Left ventricle myocardium inferior (tissue), 1 donor: ENCODE data around the gene SEMA7A. TPM values are rescaled to one million over a fixed set of nuclear protein-coding genes. Genes with fewer than 3 reads are reported as not detected.
"Not testable (repeated sequence)": the region's sequence is repeated elsewhere in the genome, so short reads cannot be mapped to it uniquely, and the experiment has no call there.

Experiments used
- DNase-seq: peaks from one replicate; pipeline ENCODE4 v3.0.0-alpha.2; 2020
- H3K27ac ChIP-seq: fragments of 200-600 bp; replicated peaks from 2 replicates; pipeline ENCODE4 v1.8.0; 2021
- H3K27me3 ChIP-seq: fragments of 200-600 bp; 2 replicates; pipeline ENCODE4 v1.8.0; 2021; ENCODE audit warnings: low read depth
- H3K36me3 ChIP-seq: fragments of 200-600 bp; 2 replicates; pipeline ENCODE4 v1.8.0; 2021
- H3K4me1 ChIP-seq: fragments of 200-600 bp; 2 replicates; pipeline ENCODE4 v1.8.0; 2021
- H3K4me3 ChIP-seq: fragments of 200-600 bp; 2 replicates; pipeline ENCODE4 v1.8.0; 2021; ENCODE audit warnings: mild to moderate bottlenecking, moderate library complexity
- H3K9me3 ChIP-seq: fragments of 200-600 bp; replicated peaks from 2 replicates; pipeline ENCODE4 v1.8.0; 2021
- intact Hi-C: fragments of 100-400 bp; cut with micrococcal nuclease; formaldehyde crosslinking; loops from one replicate; pipeline ENCODE4 v1.11.0; 2022
- total RNA-seq: library from RNA; stranded (reverse); fragmentation: NEBNext Ultra II Directional; extraction: Animal tissue kit (Norgen Biotek cat#: 25700); gene quantifications from one replicate; pipeline ENCODE4 v1.2.1, GENCODE V29; 2021
- TF ChIP-seq, protein P1 (sequence below): fragments of 200-600 bp; IDR thresholded peaks from 2 replicates; pipeline ENCODE4 v1.8.0; 2021; ENCODE audit warnings: antibody characterized with exemption, mild to moderate bottlenecking, borderline replicate concordance
- donor health status: DM: no; HTN: yes; CAD: no; lungs with severe emphysema.

The SEMA7A gene
- total RNA-seq, 1 donor from 2014 or later = 1.5 TPM

DNA sequence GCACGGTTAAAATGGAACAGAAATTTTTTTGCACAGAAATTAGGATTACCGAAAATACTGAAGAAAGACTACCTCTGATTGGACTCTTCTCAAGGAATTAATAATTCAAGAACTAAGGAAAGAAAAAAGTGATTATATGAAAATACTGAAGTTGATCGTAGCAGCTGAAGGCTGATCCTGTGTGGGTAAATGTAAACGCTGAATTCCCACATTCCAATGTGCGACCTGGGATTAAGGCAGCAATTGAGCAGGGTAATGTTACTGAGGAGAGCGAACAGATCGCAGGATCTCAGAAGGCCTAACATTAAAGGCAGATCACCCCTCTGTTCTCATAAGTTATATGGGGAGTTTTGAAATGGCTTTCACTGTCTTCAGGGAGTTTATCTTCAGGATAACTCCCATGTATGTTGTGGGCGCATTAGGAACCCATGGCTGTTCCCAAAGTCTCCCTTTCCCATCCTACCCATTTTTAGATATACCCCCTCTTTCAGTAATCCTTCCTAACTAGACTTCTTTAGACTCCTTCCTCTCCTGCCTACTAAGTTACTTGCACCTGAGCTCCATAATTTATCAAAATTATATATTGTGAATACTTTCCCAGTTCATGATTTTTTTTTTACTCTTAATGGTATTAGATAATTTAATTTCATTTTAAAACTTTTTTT lies 28.2 kb upstream of the SEMA7A start:
- DNase-seq = no peak
- H3K27ac ChIP-seq = peak overlapping the region; percentile 79
- TF ChIP-seq, protein P1, sequence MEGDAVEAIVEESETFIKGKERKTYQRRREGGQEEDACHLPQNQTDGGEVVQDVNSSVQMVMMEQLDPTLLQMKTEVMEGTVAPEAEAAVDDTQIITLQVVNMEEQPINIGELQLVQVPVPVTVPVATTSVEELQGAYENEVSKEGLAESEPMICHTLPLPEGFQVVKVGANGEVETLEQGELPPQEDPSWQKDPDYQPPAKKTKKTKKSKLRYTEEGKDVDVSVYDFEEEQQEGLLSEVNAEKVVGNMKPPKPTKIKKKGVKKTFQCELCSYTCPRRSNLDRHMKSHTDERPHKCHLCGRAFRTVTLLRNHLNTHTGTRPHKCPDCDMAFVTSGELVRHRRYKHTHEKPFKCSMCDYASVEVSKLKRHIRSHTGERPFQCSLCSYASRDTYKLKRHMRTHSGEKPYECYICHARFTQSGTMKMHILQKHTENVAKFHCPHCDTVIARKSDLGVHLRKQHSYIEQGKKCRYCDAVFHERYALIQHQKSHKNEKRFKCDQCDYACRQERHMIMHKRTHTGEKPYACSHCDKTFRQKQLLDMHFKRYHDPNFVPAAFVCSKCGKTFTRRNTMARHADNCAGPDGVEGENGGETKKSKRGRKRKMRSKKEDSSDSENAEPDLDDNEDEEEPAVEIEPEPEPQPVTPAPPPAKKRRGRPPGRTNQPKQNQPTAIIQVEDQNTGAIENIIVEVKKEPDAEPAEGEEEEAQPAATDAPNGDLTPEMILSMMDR = no peak
- H3K27me3 ChIP-seq = no peaks in the 10 kb centered on the region
- H3K4me3 ChIP-seq = peak overlapping the region; percentile 72
- H3K36me3 ChIP-seq = peaks cover 12% of the 10 kb centered on the region
- intact Hi-C loops = no loop called here
- peaks cover 3% of the 10 kb centered on the region for H3K9me3 ChIP-seq
- peaks cover 22% of the 10 kb centered on the region for H3K4me1 ChIP-seq

DNA sequence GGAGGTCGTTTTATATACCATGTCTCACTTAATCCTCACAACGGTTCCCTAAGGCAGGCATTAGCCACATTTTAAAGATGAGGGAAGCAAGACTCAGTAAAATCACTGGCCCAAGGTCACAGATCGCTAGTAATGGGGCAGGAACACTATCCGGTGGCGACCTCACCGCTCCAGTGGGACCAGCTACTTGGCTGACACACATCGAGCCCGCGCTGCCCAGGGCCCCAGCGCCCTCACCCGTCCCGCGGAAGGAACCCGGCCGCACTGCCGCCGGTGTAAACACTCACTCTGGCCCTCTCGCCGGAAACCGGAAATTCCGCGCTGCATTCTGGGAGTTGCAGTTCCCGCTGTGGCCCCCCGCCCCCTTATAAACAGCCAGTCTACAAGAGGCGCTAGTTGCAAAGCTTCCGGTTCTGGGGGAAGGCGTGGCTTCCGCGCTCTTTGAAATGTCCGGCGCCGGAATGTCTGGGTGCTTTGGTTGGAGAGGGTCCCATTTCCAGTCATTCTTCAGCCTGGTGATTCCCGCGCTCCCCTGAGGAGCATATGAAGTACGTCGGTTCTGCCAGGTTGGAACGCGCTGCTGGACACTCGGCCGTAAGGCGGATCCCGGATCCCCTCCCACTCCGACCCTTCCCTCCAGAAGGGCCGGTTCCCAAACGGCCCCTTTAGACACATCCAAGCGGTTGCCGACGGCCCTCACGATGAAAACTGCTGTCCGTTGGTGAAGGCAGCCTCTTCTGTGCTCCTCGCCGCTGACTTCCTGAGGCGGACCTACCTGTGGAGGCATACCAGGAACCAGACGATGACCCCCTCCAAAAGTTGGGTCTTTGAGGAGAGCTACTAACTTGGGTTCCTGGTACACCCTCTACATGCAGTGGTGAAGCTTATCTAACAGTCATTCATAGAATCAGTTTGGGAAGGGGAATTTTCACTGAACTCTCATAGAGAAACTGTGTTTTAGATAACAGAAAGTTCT lies 27.4 kb upstream of the SEMA7A start, which contains the start of gene UBL7:
Gene UBL7, minus strand, starts transcription at position 290 of the 976 bp plus-strand sequence. CDS start 2,293 bp downstream, outside the sequence.
- intact Hi-C loops = no loop called here
- peaks cover 3% of the 10 kb centered on the region for H3K9me3 ChIP-seq
- peaks cover 22% of the 10 kb centered on the region for H3K4me1 ChIP-seq
- peaks cover 20% of the 10 kb centered on the region for H3K36me3 ChIP-seq
- peak within 1 kb of the TSS; percentile 79 for H3K27ac ChIP-seq
- H3K4me3 ChIP-seq = peak within 1 kb of the TSS; percentile 72
- H3K27me3 ChIP-seq = no peaks in the 10 kb centered on the region
- peak; percentile 97 for DNase-seq
- TF ChIP-seq, protein P1 = peak; percentile 12

DNA sequence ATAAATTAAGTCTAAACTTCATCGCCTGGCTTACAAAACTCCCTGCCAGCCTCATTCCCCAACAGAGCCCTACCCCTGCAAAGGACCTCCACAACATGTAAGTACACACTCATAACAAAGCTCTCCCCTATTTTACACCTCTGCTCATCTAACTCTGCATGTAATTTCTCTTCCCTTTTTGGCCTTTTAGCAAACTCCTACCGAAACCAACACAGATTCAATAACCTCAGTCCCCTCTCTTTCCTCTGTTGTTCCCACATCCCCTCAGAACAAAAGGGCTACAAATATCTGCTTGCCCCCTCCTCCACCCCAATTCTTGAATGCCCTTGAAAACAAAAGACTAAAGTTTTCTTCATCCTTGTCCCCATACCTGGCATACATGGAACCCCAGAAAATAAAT lies 26.5 kb upstream of the SEMA7A start:
- TF ChIP-seq, protein P1 = no peak
- Histone ChIP-seq H3K4me1 (peaks cover 22% of the 10 kb centered on the region), H3K9me3 (peaks cover 3% of the 10 kb centered on the region), H3K36me3 (peaks cover 29% of the 10 kb centered on the region), H3K27me3 (no peaks in the 10 kb centered on the region), H3K27ac (peak overlapping the region; percentile 79), H3K4me3 (peak overlapping the region; percentile 72)
- intact Hi-C loops = no loop called here
- DNase-seq = no peak

DNA sequence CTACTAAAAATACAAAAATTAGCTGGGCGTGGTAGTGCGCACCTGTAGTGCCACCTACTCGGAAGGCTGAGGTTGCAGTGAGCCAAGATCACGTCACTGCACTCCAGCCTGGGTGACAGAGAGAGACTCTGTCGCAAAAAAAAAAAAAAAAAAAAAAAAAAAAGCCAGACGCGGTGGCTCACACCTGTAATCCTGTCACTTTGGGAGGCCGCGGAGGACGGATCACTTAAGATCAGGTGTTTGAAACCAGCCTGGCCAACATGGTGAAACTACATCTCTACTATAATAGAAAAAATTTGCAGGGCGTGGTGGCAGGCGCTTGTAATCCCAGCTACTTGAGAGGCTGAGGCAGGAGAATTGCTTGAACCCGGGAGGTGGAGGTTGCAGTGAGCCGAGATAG lies 26.0 kb upstream of the SEMA7A start:
- Histone ChIP-seq H3K4me1 (peaks cover 22% of the 10 kb centered on the region), H3K36me3 (peaks cover 34% of the 10 kb centered on the region), H3K4me3 (peak overlapping the region; percentile 72)
- H3K9me3 ChIP-seq, H3K27ac ChIP-seq, intact Hi-C loops, H3K27me3 ChIP-seq, DNase-seq: not testable (repeated sequence)

DNA sequence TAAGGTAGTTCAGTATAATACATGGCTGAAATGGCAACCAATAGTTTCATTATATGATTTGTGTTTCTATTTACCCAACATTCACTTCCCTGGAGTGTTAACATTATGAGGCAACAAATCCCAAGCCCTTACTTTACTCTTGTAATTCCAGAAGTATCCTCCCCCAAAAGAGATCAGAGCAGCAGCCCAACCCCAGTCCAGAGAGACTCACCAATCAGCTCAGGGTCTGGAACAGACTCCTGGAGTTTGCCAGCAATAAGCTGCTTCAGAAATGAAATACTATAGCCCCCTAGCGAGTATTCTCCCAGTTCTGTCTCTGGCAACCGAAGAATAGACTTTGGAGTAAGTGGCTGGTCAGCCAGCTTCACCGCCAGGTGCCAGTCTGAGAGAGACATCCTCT lies 24.7 kb upstream of the SEMA7A start:
- Histone ChIP-seq H3K27me3 (no peaks in the 10 kb centered on the region), H3K4me1 (peaks cover 32% of the 10 kb centered on the region), H3K4me3 (no peak overlapping the region), H3K27ac (no peak overlapping the region), H3K9me3 (no peaks in the 10 kb centered on the region), H3K36me3 (peaks cover 47% of the 10 kb centered on the region)
- TF ChIP-seq, protein P1 = no peak
- intact Hi-C loops = no loop called here
- DNase-seq = no peak

DNA sequence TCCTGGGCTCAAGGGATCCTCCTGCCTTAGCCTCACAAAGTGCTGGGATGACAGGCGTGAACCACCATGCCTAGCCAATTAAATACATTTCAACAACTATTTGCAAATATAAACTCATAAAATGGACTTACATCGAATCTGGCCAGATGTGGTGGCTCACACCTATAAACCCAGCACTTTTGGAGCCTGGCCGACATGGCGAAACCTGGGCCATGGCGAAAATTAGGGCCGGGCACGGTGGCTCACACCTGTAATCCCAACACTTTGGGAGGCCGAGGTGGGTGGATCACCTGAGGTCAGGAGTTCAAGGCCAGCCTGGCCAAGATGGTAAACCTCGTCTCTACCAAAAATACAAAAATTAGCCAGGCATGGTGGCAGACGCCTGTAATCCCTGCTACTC lies 23.3 kb upstream of the SEMA7A start:
- peaks cover 62% of the 10 kb centered on the region for H3K36me3 ChIP-seq

More for the DNA sequence above, 23.3 kb upstream of the SEMA7A start:
- H3K4me3 ChIP-seq, H3K27ac ChIP-seq, H3K27me3 ChIP-seq, DNase-seq, H3K9me3 ChIP-seq, intact Hi-C loops: not testable (repeated sequence)
- H3K4me1 ChIP-seq = peaks cover 30% of the 10 kb centered on the region
